HCT116 (cell line): ENCODE results near the gene CIC. TPM values are rescaled to one million over a fixed set of nuclear protein-coding genes. Genes with fewer than 3 reads are reported as not detected.

Experiments used
- ATAC-seq: fragments of 200-7000 bp; cut with Tn5 transposase; 2 replicates; pipeline ENCODE4 v1.9.1; 2020; ENCODE audit warnings: mild to moderate bottlenecking, moderate library complexity
- BruUV-seq: library from RNA; stranded (reverse); fragments of 400-500 nt; replicated peaks from 2 replicates; lab custom pipeline; 2021; lab: Mats Ljungman, UMichigan
- CTCF ChIA-PET: fragments of 300-600 bp; sonication (Branson Sonifier 250); formaldehyde crosslinking; loops from one replicate; lab custom pipeline; 2021; ENCODE audit warnings: antibody characterized with exemption; lab: Charles Lee
- POLR2A ChIA-PET: fragments of 300-600, 350-600 bp; sonication (Branson Sonifier 250); formaldehyde crosslinking; loops from one replicate; lab custom pipeline; 2021; ENCODE audit warnings: antibody characterized with exemption; lab: Charles Lee
- RAD21 ChIA-PET, 2 experiments: fragments of 300-600 bp; sonication (Branson Sonifier 250); formaldehyde crosslinking; loops; one replicate each; lab custom pipeline; 2023; ENCODE audit warnings: low total read pairs in 2 of 2; ENCODE audit not compliant: uncharacterized antibody in 2 of 2, unreplicated experiment in 2 of 2, low non-redundant PET in 1 of 2; lab: Charles Lee
- DNase-seq: peaks from one replicate; pipeline ENCODE4 v3.0.0-alpha.2; 2010; ENCODE audit warnings: low read depth, low spot score
- H2AFZ ChIP-seq: fragments of 200-600 bp; shearing (Covaris generic), sonication (generic); 2 replicates; pipeline ENCODE4 v1.6.1; 2017; ENCODE audit warnings: low read depth, mixed run types, mixed read lengths, antibody characterized with exemption, low read length; ENCODE audit not compliant: poor library complexity, severe bottlenecking
- H3K27ac ChIP-seq: 2 replicates; pipeline ENCODE4 v1.5.1; 2012; ENCODE audit warnings: low read depth, low read length
- H3K27me3 ChIP-seq: fragments of 200-600 bp; sonication (generic); 2 replicates; pipeline ENCODE4 v1.6.1; 2016; ENCODE audit warnings: mixed run types, low read length, mixed read lengths; ENCODE audit not compliant: insufficient read depth
- H3K36me3 ChIP-seq, 2 experiments: fragments of 200-500 bp in 1 of 2; fragments of 200-600 bp in 1 of 2; sonication (Bioruptor generic) in 1 of 2; sonication (generic) in 1 of 2; 2 replicates each; pipeline versions ENCODE4 v1.5.1 to v1.6.1; 2014 to 2016; ENCODE audit warnings: low read length in 2 of 2, inconsistent platforms in 1 of 2, mixed read lengths in 1 of 2, mixed run types in 1 of 2; ENCODE audit not compliant: insufficient read depth in 2 of 2, control insufficient read depth in 1 of 2
- H3K4me1 ChIP-seq, 2 experiments: fragments of 200-600 bp in 1 of 2; sonication (generic) in 1 of 2; 2 replicates each; pipeline versions ENCODE4 v1.5.1 to v1.6.1; 2012 to 2017; ENCODE audit warnings: low read length in 2 of 2, inconsistent platforms in 1 of 2, mild to moderate bottlenecking in 1 of 2, mixed read lengths in 1 of 2, mixed run types in 1 of 2, moderate library complexity in 1 of 2; ENCODE audit not compliant: insufficient read depth in 2 of 2, control insufficient read depth in 1 of 2
- H3K4me2 ChIP-seq: fragments of 200-600 bp; sonication (generic); 2 replicates; pipeline ENCODE4 v1.6.1; 2017; ENCODE audit warnings: mixed run types, low read length, mixed read lengths
- H3K4me3 ChIP-seq, 2 experiments: fragments of 200-600 bp in 1 of 2; sonication (generic) in 1 of 2; replicated peaks in 1 of 2; 2 replicates each; pipeline ENCODE4 v1.5.1; 2011 to 2016; ENCODE audit warnings: low read length in 2 of 2, control low read depth in 1 of 2, low read depth in 1 of 2, mild to moderate bottlenecking in 1 of 2, mixed read lengths in 1 of 2, mixed run types in 1 of 2
- H3K79me2 ChIP-seq: fragments of 200-600 bp; sonication (generic); 2 replicates; pipeline ENCODE4 v1.6.1; 2017; ENCODE audit warnings: mild to moderate bottlenecking, mixed run types, low read length, moderate library complexity, mixed read lengths; ENCODE audit not compliant: insufficient read depth
- H3K9ac ChIP-seq: fragments of 200-600 bp; sonication (generic); 2 replicates; pipeline ENCODE4 v1.6.1; 2016; ENCODE audit warnings: low read length, mixed read lengths
- H3K9me2 ChIP-seq: fragments of 200-600 bp; sonication (generic), shearing (Covaris generic); 2 replicates; pipeline ENCODE4 v1.6.1; 2017; ENCODE audit warnings: mixed run types, mild to moderate bottlenecking, moderate library complexity; ENCODE audit not compliant: insufficient read depth
- H3K9me3 ChIP-seq, 2 experiments: fragments of 200-500 bp in 1 of 2; fragments of 200-600 bp in 1 of 2; sonication (Bioruptor generic) in 1 of 2; sonication (generic) in 1 of 2; 2 replicates each; pipeline ENCODE4 v1.6.1; 2014 to 2017; ENCODE audit warnings: low read length in 2 of 2, mixed read lengths in 2 of 2, inconsistent platforms in 1 of 2, low read depth in 1 of 2, mild to moderate bottlenecking in 1 of 2, mixed run types in 1 of 2, moderate library complexity in 1 of 2; ENCODE audit not compliant: control insufficient read depth in 1 of 2, insufficient read depth in 1 of 2
- H4K20me1 ChIP-seq: fragments of 200-600 bp; sonication (generic), shearing (Covaris generic); 2 replicates; pipeline ENCODE4 v1.6.1; 2017; ENCODE audit warnings: mixed run types, mild to moderate bottlenecking, moderate library complexity; ENCODE audit not compliant: insufficient read depth
- EGR1 ChIP-seq: IDR thresholded peaks from 2 replicates; pipeline ENCODE4 v1.6.1; 2012; ENCODE audit warnings: low read depth
- EZH2 ChIP-seq: fragments of 200-600 bp; sonication (generic); IDR thresholded peaks from 2 replicates; pipeline ENCODE4 v1.6.1; 2017; ENCODE audit warnings: antibody characterized with exemption, mixed run types
- FOSL1 ChIP-seq: IDR thresholded peaks from 2 replicates; pipeline ENCODE4 v1.6.1; 2012; ENCODE audit warnings: low read depth
- POLR2A ChIP-seq: IDR thresholded peaks from 2 replicates; pipeline ENCODE4 v1.7.0; 2011; ENCODE audit warnings: borderline replicate concordance; ENCODE audit not compliant: insufficient read depth, insufficient read length; ENCODE audit errors: extremely low read depth
- REST ChIP-seq: IDR thresholded peaks from 2 replicates; pipeline ENCODE4 v1.6.1; 2012; ENCODE audit warnings: low read depth
- SP1 ChIP-seq: IDR thresholded peaks from 2 replicates; pipeline ENCODE4 v1.6.1; 2012; ENCODE audit warnings: low read depth
- ZBTB33 ChIP-seq: IDR thresholded peaks from 2 replicates; pipeline ENCODE4 v1.6.1; 2011; ENCODE audit warnings: mild to moderate bottlenecking, low read length, moderate library complexity; ENCODE audit not compliant: insufficient replicate concordance; ENCODE audit errors: extremely low read depth
- ZFX ChIP-seq: fragments of 450-650 bp; IDR thresholded peaks from 2 replicates; pipeline ENCODE4 v1.6.1; 2017
- intact Hi-C: fragments of 100-400 bp; cut with micrococcal nuclease; formaldehyde crosslinking; loops from 2 replicates; pipeline ENCODE4 v1.10.0; 2022
- total RNA-seq: library from RNA; stranded (reverse); gene quantifications from one replicate; pipeline ENCODE4 v1.2.1, GENCODE V29; 2021; ENCODE audit not compliant: unreplicated experiment

The CIC gene
- total RNA-seq, 1 experiment from 2014 or later: 52.0 TPM

DNA sequence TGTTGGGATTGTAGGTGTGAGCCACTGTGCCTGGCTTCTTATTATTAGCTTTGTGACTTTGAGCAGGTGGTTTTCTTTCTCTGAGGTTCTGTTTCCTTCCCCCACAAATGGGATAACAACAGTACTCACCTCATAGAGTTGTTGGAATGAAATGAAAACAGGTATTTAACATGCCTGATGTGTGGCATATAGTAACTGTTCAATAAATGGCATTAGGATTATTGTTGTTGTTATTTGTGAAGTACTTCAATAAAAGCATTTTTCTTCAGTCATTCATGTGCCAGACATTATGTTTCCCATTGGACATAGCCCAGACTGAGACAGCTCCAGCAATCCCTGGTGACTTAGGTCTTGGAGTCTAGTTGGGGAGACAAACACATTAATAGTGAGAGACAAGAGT lies 57.9 kb downstream of the CIC start:
- no peak overlapping the region for H2AFZ ChIP-seq
- TF ChIP-seq EGR1 (no peak), ZFX (no peak), EZH2 (no peak), POLR2A (no peak), ZBTB33 (no peak), REST (no peak), FOSL1 (no peak), SP1 (no peak)
- no peak for ATAC-seq
- no peaks in the 10 kb centered on the region for H3K27me3 ChIP-seq
- peaks cover 17% of the 10 kb centered on the region for H3K79me2 ChIP-seq
- ChIA-PET POLR2A (no interaction called here), RAD21 (interaction anchor here in 1 of 2 experiments (0.6 kb wide), 1 partner anchor 116 kb away, joined by 6 read pairs; no protein-coding TSS in a partner anchor), CTCF (no interaction called here)
- no peaks in the 10 kb centered on the region for H4K20me1 ChIP-seq
- peak overlapping the region; percentile 93 for H3K4me2 ChIP-seq
- intact Hi-C loops: no loop called here
- H3K4me1 ChIP-seq: peaks cover 10 to 17% of the 10 kb centered on the region in 2 experiments
- BruUV-seq: no TSS peak
- H3K9me2 ChIP-seq: no peaks in the 10 kb centered on the region
- H3K27ac ChIP-seq: no peak overlapping the region
- H3K36me3 ChIP-seq: no peaks in the 10 kb centered on the region; a peak in 1 of 4 replicates
- no peak overlapping the region for H3K9ac ChIP-seq
- DNase-seq: no peak
- no peaks in the 10 kb centered on the region for H3K9me3 ChIP-seq
- peak overlapping the region; percentile 90 to 95 for H3K4me3 ChIP-seq
